Cortex of kidney (tissue), 1 donor: Measurements from ENCODE around the gene CCDC92B.
"Not testable (repeated sequence)": the region's sequence is repeated elsewhere in the genome, so short reads cannot be mapped to it uniquely, and the experiment has no call there.

Experiments
- DNase-seq: peaks from one replicate; lab custom pipeline; 2025; lab: John Stamatoyannopoulos, UW

Gene CCDC92B

DNA sequence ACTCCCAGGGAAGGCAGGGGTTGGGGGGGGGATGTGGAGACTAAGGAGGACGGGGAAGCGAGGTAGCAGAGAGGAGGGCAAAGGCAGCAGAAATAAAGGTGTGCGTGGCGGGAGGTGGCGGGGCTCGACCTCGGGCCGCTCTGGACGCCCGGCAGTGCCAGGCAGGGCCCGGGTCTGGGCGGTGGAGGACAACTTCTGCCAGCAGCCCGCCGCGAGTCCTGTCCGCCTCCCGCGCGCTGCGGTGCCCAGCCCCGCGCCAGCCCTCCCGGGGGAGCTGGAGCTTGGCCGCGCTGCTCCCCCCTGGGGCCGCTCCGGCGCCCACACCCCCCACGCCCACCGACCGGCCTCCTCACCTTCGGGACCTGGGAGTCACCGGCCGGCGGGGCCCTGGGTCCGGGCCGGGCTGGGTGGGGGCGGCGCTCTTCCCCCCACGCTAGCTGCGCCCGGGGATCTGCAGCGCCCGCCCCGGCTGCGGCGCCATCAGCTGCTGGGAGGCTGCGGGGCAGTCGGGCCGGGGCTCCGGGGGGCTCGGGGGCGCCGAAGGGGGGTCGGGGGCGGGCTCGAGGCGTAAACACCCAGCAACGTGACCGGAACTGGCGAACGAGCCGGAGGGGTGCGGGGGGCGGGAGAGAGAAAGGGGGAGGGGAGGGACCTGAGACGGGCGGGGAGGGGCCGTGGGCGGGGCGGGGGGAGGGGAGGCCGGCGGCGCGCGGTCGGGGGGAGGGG lies at the start of gene CCDC92B:
Gene CCDC92B, minus strand, starts transcription at position 595 of the 726 bp plus-strand sequence. CDS start 14,507 bp downstream, outside the sequence.
- no peak for DNase-seq

DNA sequence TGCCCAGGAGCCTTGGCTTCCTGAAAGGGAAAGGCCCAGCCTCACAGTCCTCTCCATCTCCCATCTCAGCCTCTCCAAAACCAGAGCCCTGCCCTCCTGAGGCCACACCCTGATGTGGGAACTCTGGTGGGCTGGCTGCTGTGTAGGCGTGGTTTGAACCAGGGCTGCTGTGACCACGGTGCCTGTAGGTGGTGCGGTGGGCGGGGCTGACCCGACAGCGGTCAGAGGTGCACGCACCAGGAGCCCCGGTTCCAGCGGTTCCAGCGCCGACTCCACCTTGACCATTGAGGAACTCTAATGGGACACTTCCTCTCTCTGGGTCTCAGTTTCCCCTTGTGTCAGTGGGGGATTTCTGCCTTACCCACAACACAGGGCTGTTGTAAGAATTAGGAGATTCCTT lies 49.2 kb upstream of the CCDC92B start:
- DNase-seq, result no peak

DNA sequence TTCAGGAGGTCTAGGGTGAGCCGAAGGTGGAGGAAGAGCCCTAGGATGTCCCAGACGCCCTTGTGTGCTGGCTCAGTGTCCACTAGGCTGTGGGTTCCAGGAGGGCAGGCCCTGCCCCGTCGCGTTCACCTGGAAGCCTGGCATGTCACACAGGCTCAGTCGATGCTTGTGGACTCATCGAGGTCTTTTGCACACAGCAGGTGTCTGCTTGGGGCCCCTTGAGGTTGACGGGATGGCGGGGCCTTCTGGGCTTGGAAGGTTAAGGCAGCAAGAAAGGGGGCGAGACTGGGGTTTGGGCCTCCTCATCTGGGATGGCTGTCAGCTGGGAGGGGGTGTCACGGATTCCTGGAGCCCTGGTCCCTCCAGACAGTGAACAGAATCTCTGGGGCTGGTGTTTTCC lies 48.7 kb upstream of the CCDC92B start:
- no peak for DNase-seq

- no peak for DNase-seq
These were observed 48.2 kb upstream of the CCDC92B start for GRCh38 chr17:2797637-2798036.

GRCh38 chr17:2797226-2797625 lies 47.8 kb upstream of the CCDC92B start:
- no peak for DNase-seq

DNA sequence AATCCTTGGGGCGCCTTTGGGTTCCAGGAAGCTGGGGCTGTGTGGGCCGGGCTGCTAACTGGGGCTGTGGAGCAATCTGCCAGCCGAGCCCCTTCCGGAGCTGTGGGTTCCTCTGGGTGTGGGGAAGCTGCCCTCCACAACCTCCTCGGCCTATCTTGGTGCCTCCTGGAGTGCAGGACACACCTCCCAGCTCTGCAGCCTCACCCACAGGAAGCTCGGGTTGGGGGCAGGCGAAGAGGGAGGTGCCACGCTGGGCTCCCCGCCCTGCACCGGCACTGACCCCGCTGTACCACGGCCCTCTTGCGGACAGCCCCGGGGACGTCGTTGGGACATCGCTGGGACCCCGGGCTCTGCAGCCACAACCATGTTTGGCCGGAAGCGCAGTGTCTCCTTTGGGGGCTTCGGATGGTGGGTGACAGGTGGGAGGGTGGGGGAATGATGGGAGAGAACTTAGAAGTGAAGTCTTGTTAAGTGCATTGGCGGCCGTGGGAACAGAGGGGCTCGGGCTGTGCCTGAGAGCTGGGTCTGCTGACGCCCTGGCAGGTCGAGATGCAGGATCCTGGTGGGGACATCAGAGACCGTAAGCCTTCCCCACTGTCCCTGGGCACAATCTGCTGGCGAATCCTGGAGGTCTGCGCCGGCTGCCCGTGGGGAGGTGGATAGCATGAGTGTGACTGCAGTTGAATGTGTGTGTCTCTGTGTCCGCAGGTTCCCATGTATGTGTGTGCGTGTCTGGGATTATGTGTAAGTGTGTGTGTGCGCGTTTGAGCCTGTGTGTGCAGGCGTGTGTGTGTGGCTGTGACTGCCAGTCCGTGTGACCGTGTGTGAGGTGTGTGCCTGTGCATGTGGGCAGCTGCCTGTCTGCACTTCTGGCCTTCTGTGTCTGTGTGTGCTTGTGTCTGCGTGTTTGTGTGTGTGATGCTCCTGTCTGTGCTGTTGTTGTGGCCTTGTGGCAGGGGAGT lies 47.0 kb upstream of the CCDC92B start, which contains the start of gene RAP1GAP2:
Gene RAP1GAP2, plus strand, starts transcription at position 275 of the 962 bp plus-strand sequence. Its CDS starts 90 bp downstream, at position 365.
- DNase-seq, result no peak

DNA sequence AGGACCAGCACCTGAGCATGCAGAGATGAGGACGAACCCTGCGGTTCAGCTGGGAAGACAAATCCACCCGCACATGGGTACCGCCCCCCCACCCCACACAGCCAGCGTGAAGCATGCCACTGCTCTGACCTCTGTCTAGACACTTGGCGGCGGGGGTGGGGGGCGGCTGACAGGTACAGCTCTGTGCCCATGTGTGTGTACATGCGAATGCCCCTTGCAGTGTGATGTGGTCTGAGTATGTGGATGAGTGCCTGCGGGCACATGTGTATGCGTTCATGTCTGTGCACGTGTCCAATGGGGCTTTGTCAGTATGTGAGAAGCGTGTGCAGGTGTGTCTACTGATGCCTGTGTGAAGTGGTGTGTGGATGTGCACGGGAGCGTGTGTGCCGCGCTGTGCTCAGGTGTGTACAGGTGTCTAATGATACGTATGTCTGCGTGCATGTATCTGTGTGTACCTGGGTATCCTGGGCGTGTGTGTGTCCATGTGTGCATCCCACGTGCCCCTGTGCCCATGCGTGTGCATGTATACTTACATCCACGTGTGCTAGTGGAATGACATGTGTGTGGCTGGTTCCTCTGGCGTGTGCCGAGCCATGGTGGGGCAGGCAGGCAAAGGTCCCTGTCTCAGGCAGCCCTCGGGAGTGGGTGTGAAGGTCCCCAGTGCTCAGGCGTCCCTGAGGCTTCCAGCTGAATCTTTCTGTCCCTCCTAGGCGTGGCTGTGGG lies 46.1 kb upstream of the CCDC92B start:
- DNase-seq, result no peak

DNA sequence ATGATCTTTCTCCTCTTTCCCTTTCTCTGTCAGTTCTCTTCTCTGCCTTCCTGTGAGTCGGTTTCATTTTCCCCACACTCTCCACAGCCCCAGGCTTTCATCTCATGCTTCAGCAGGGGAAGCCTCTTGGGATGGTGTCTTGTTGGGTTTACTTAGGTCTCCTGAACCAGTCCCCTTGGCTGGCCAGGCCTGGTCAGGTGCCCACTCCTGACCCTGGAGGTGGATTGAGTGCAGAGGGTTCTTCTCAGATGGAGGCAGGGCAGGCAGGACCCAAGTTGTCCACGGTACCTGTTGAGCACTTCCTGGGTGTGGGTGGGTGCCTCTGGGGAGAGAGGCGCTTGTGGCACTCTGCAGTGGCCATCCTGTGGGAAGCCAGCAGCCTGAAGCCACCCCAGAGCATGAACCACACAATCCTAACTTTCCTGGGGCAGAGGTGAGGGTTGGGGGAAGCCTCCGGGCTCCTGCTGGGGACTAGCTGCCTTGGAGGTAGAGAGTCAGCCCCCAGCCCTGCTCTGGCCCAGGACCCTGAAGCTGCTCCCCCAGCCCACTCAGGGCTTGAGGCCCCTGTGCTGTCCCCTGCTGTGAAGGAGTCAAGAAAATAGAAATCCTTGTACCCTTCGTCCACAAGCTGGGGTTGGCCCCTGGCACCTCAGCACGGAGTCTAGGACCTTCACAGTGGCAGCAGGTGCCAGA lies 44.8 kb upstream of the CCDC92B start:
- DNase-seq, result no peak

DNA sequence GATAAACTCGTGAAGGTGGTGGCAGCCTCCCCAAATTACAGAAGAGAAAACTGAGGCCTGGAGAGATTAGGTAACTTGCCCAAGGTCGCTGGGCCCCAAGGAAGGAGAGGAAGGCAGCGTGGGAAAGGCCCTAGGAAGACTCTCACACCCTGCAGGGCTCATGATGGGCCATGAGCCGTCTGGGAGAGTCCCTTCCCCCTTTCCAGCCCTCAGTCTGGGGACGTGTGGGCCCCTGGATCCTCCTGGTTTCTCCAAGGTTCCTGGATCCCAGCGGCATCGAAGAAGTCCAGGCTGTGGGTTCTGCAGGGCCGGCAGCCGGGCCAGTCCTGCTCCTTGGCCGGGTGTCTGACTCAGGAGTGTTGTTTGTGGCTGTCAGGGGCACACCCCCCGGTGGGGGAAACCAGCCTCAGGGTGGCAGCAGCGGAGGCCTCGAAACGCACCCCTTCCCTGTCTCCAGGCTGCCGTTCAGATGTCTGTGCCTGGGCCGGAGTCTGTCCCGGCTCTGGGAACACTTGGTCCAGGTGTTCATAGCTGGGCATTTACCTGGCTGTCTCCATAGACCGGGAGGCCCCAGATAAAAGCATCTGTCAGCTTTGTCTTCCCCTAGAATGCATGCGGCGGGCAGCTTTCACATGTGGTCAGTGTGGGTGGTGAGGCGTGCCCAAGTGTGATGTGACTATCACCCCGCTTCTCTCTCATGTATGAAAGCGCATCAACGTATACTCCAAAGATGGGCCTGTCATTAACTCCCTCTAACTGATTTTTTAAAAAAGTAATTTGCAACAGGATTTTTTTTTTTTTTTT lies 43.1 kb upstream of the CCDC92B start:
- no peak for DNase-seq

- no peak for DNase-seq
These were observed 40.2 kb upstream of the CCDC92B start for GRCh38 chr17:2789700-2790099.

- DNase-seq, result no peak
These were observed 36.9 kb upstream of the CCDC92B start for GRCh38 chr17:2786176-2786881.

DNA sequence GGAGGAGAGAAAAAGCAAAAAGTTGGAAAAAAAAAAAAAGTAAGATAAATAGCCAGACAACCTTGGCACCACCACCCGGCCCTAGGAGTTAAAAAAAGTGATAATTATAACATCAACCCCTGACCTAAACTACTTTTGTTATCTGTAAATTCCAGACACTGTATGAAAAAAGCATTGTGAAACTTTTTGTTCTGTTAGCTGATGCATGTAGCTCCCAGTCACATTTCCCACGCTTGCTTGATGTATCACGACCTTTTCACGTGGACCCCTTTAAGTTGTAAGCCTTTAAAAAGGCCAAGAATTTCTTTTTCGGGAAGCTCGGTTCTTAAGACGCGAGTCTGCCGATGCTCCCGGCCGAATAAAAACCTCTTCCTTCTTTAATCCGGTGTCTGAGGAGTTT lies 35.9 kb upstream of the CCDC92B start:
- not testable (repeated sequence) for DNase-seq

GRCh38 chr17:2784864-2785263 lies 35.4 kb upstream of the CCDC92B start:
- DNase-seq, result no peak

DNA sequence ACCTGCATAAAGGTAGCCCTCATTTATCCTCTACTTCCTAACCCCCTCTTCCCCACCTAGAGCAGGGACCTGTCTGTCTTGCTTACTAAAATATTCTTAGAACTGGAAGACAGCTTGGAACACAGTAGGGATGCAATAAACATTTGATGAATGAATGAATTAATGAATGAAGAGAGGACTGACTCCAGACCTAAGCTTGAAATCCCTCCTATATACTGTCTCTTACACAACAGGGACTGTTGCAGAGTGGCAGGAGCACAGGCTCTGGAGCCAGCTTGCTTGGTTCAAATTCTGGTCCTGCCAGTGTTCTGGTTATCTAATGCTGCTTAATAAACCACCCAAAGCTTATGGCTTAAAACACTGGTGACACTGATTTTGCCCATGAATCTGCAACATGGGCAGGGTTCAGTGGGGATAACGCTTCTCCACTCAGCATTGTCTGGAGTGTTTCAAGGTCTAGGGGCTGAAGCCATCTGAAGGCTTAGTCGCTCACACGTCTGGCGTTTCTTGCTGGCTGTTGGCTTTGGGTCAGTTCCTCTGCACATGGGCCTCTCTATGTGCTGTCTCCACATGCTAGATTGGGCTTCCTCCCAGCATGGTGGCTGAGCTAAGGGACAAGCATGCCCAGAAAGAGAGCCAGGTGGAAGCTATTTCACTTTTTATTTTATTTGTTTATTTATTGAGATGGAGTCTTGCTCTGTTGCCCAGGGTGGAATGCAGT lies 34.0 kb upstream of the CCDC92B start:
- DNase-seq, result no peak

DNA sequence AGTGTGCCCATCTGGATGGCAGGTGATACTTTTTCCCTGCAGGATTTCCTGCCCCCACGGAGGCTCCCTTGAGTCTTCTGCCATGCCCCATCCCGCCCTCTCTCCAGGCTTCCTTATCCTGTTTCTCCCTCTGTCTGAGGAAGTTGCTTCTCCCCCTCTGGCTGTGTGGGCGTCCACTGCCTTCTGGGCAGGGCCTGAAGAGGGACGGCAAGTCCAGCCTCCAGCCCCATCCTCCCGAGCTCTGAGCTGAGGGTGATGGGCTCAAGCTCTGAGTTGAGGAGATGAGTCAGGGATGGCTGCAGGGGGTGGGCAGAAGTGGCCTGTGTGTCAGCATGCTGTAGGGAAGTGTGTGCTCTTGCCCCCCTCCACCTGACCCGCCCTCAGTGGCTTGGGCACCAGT lies 32.6 kb upstream of the CCDC92B start:
- DNase-seq, result no peak

GRCh38 chr17:2781598-2781997 lies 32.1 kb upstream of the CCDC92B start:
- DNase-seq, result not testable (repeated sequence)

GRCh38 chr17:2780931-2781454 lies 31.5 kb upstream of the CCDC92B start:
- no peak for DNase-seq

DNA sequence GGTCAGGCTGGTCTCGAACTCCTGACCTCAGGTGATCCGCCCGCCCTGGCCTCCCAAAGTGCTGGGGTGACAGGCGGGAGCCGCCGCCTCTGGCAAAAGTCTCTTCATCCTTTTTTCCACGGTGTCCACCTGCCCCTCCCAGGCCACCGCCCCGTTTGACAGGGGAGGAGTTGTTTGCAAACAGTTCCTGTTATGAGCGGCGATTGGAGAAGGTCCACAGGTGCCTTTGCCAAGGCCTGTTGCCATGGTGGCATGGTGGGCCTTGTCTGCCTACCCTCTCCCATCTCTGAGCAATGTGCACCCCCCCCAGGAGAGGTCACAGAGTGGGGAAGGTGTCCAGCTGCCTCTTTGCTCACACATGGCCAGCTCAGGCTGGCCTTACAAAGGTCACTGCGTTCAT lies 30.8 kb upstream of the CCDC92B start:
- DNase-seq, result no peak

DNA sequence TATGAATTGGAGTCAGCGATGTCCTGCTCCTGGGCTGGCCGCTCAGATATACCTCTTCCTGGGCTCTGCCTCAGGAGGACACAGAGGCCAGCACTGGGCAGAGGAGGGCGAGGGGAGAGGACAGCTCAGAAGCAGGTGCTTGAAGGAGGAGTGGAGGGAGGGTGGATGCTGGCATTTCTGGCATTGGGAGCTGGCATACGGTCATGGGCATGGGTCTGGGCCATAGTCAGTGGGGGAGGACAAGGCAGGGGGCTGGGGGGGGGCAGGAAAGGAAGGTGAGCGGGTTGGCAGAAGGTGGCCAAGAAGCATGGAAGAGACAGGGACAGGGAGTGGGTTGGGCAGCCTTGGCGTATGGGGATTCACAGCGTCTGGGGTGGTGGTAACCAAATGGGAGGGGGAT lies 30.1 kb upstream of the CCDC92B start:
- no peak for DNase-seq
